ENCODE measurements around the gene HYOU1. TPM values are rescaled to one million over a fixed set of nuclear protein-coding genes. Genes with fewer than 3 reads are reported as not detected.

The HYOU1 gene
- polyA plus RNA-seq, 1 of the 3 experiments (the other 2 are of a cell fraction): 90.8 TPM

DNA sequence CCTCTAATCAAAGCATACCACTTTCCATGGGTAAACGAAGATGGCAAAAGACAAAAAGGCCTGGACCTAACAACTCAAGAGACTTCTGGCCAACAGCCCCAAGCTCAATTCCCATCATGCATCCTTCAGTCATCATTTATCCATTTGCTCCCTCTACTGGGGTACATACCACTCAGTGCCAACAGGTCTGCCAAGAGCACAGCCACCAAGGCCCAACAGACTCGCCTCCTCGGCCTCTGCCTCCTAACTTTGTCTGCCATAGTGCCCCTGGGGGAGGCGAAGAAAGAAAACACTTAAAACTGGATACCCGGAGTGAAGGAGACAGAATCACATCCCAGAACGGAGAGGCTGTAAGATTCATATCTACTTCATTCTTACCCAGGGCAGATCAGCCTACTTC is 1.1 kb downstream of the HYOU1 start:
- 41% methylated on average over 6 of the region's 6 CpGs for WGBS (ENCODE audit: low lambda C conversion rate)
- Histone ChIP-seq H3K4me2 (peak overlapping the region; percentile 94), H3K36me3 (replicated peaks in 1 of 2; ENCODE audit: control insufficient read depth in 1 of 2, insufficient read depth in 2 of 2, low read length in 1 of 2) (peaks cover 32 to 44% of the 10 kb centered on the region in 2 experiments), H4K20me1 (ENCODE audit: insufficient read depth) (no peaks in the 10 kb centered on the region), H3K79me2 (ENCODE audit: insufficient read depth) (peaks cover 33% of the 10 kb centered on the region), H3K9me3 (no peaks in the 10 kb centered on the region), H3K4me3 (ENCODE audit: low read depth in 2 of 2, low read length in 1 of 2) (peak overlapping the region; percentile 82 to 90), H3K9ac (peak overlapping the region; percentile 91), H3K27ac (ENCODE audit: low read depth in 2 of 2, low read length in 1 of 2) (peak overlapping the region; percentile 77 to 84; a peak in 2 of 4 replicates), H3K9me2 (no peaks in the 10 kb centered on the region), H3K4me1 (ENCODE audit: control insufficient read depth in 1 of 2, insufficient read depth in 2 of 2, low read depth in 1 of 2, low read length in 1 of 2) (peaks cover 12 to 21% of the 10 kb centered on the region in 2 experiments; a peak in 2 of 4 replicates), H2AFZ (ENCODE audit: low read depth) (no peak overlapping the region), H3F3A (replicated peaks; ENCODE audit: insufficient read depth) (peaks cover 11% of the 10 kb centered on the region), H3K27me3 (ENCODE audit: insufficient read depth) (no peaks in the 10 kb centered on the region)
- TF ChIP-seq SMC3 (IDR thresholded peaks at IDR 0.05; ENCODE audit: low read depth, low read length): no peak
- TF ChIP-seq MXI1 (IDR thresholded peaks at IDR 0.05; ENCODE audit: low read depth, low read length): peak; percentile 50; the same call in 1 of the 2 replicates
- TF ChIP-seq, protein P1, sequence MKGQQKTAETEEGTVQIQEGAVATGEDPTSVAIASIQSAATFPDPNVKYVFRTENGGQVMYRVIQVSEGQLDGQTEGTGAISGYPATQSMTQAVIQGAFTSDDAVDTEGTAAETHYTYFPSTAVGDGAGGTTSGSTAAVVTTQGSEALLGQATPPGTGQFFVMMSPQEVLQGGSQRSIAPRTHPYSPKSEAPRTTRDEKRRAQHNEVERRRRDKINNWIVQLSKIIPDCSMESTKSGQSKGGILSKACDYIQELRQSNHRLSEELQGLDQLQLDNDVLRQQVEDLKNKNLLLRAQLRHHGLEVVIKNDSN (IDR thresholded peaks at IDR 0.05; ENCODE audit: borderline replicate concordance, low read depth): no peak
- TF ChIP-seq GATA2 (CRISPR knock-in tag; IDR thresholded peaks at IDR 0.05): no peak
- no peak for TF ChIP-seq RFX5 (IDR thresholded peaks at IDR 0.05; ENCODE audit: low read length)
- peak; percentile 48 for TF ChIP-seq RAD21 (IDR thresholded peaks at IDR 0.05; ENCODE audit: low read length)
- no peak for TF ChIP-seq JUND (IDR thresholded peaks at IDR 0.05)
- TF ChIP-seq, protein P2, sequence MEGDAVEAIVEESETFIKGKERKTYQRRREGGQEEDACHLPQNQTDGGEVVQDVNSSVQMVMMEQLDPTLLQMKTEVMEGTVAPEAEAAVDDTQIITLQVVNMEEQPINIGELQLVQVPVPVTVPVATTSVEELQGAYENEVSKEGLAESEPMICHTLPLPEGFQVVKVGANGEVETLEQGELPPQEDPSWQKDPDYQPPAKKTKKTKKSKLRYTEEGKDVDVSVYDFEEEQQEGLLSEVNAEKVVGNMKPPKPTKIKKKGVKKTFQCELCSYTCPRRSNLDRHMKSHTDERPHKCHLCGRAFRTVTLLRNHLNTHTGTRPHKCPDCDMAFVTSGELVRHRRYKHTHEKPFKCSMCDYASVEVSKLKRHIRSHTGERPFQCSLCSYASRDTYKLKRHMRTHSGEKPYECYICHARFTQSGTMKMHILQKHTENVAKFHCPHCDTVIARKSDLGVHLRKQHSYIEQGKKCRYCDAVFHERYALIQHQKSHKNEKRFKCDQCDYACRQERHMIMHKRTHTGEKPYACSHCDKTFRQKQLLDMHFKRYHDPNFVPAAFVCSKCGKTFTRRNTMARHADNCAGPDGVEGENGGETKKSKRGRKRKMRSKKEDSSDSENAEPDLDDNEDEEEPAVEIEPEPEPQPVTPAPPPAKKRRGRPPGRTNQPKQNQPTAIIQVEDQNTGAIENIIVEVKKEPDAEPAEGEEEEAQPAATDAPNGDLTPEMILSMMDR (IDR thresholded peaks at IDR 0.05): peak; percentile 46
- no peak for TF ChIP-seq EZH2phosphoT487 (IDR thresholded peaks at IDR 0.05; ENCODE audit: borderline replicate concordance, low read depth)
- TF ChIP-seq TCF12 (IDR thresholded peaks at IDR 0.05): no peak
- DNase-seq: peak; percentile 64
- ChIA-PET CTCF (interaction anchor here (0.9 to 2.1 kb wide), 14 partner anchors 8 to 284 kb away, joined by 3 to 8 read pairs (median 4); partner anchors contain the start of genes SLC37A4 and VPS11), POLR2A (interaction anchor here (0.7 to 3.8 kb wide), 10 partner anchors 10 to 56 kb away, joined by 3 to 21 read pairs (median 8); partner anchors contain the start of genes DPAGT1, HMBS, RPS25 and TRAPPC4)

DNA sequence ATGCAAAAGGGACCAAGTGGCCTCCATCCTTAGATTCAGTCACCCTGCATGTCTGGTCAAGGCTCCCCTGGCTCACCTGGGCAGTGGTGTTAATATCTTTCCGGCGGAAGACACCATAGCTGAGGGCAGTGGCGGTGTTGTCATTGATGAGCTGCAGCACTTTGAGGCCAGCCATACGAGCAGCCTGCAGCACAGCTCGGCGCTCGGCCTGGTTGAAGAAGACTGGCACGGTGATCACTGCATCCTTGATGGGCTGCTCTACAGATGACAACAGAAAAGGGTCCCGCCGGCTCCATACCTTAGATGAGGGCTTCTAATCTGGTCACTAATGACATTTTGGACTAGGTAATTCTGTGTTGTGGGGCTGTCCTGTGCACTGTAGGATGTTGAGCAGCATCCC is 2.6 kb downstream of the HYOU1 start:
- Histone ChIP-seq H3K4me3 (ENCODE audit: low read depth in 2 of 2, low read length in 1 of 2) (no peak overlapping the region), H3K4me2 (no peak overlapping the region)
- CTCF ChIA-PET: interaction anchor here (0.5 to 2.1 kb wide), 3 partner anchors 9 to 286 kb away, joined by 3 to 8 read pairs (median 4); no protein-coding TSS in a partner anchor

More for the DNA sequence above, 2.6 kb downstream of the HYOU1 start:
- Histone ChIP-seq H4K20me1 (ENCODE audit: insufficient read depth) (no peaks in the 10 kb centered on the region), H2AFZ (ENCODE audit: low read depth) (no peak overlapping the region), H3K27me3 (ENCODE audit: insufficient read depth) (no peaks in the 10 kb centered on the region), H3K27ac (ENCODE audit: low read depth in 2 of 2, low read length in 1 of 2) (no peak overlapping the region), H3F3A (replicated peaks; ENCODE audit: insufficient read depth) (peaks cover 8% of the 10 kb centered on the region), H3K9me3 (no peaks in the 10 kb centered on the region), H3K9me2 (no peaks in the 10 kb centered on the region), H3K36me3 (replicated peaks in 1 of 2; ENCODE audit: control insufficient read depth in 1 of 2, insufficient read depth in 2 of 2, low read length in 1 of 2) (peaks cover 37 to 53% of the 10 kb centered on the region in 2 experiments), H3K9ac (no peak overlapping the region), H3K79me2 (ENCODE audit: insufficient read depth) (peaks cover 33% of the 10 kb centered on the region), H3K4me1 (ENCODE audit: control insufficient read depth in 1 of 2, insufficient read depth in 2 of 2, low read depth in 1 of 2, low read length in 1 of 2) (peaks cover 12 to 21% of the 10 kb centered on the region in 2 experiments; a peak in 2 of 4 replicates)
- WGBS (ENCODE audit: low lambda C conversion rate): 100% methylated on average over 2 of the region's 10 CpGs
- no peak for TF ChIP-seq MXI1 (IDR thresholded peaks at IDR 0.05; ENCODE audit: low read depth, low read length)
- TF ChIP-seq, protein P3, sequence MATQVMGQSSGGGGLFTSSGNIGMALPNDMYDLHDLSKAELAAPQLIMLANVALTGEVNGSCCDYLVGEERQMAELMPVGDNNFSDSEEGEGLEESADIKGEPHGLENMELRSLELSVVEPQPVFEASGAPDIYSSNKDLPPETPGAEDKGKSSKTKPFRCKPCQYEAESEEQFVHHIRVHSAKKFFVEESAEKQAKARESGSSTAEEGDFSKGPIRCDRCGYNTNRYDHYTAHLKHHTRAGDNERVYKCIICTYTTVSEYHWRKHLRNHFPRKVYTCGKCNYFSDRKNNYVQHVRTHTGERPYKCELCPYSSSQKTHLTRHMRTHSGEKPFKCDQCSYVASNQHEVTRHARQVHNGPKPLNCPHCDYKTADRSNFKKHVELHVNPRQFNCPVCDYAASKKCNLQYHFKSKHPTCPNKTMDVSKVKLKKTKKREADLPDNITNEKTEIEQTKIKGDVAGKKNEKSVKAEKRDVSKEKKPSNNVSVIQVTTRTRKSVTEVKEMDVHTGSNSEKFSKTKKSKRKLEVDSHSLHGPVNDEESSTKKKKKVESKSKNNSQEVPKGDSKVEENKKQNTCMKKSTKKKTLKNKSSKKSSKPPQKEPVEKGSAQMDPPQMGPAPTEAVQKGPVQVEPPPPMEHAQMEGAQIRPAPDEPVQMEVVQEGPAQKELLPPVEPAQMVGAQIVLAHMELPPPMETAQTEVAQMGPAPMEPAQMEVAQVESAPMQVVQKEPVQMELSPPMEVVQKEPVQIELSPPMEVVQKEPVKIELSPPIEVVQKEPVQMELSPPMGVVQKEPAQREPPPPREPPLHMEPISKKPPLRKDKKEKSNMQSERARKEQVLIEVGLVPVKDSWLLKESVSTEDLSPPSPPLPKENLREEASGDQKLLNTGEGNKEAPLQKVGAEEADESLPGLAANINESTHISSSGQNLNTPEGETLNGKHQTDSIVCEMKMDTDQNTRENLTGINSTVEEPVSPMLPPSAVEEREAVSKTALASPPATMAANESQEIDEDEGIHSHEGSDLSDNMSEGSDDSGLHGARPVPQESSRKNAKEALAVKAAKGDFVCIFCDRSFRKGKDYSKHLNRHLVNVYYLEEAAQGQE (IDR thresholded peaks at IDR 0.05; ENCODE audit: low read depth, low read length): no peak
- TF ChIP-seq, protein P4, sequence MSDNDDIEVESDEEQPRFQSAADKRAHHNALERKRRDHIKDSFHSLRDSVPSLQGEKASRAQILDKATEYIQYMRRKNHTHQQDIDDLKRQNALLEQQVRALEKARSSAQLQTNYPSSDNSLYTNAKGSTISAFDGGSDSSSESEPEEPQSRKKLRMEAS (IDR thresholded peaks at IDR 0.05; ENCODE audit: low read depth): no peak
- POLR2A ChIA-PET: interaction anchor here (0.6 to 3.8 kb wide), 3 partner anchors 8 to 31 kb away, joined by 3 to 21 read pairs (median 12); partner anchors contain the start of genes HMBS and VPS11
- no peak for DNase-seq
